ENCODE measurements around the gene ARHGAP26.

DNA sequence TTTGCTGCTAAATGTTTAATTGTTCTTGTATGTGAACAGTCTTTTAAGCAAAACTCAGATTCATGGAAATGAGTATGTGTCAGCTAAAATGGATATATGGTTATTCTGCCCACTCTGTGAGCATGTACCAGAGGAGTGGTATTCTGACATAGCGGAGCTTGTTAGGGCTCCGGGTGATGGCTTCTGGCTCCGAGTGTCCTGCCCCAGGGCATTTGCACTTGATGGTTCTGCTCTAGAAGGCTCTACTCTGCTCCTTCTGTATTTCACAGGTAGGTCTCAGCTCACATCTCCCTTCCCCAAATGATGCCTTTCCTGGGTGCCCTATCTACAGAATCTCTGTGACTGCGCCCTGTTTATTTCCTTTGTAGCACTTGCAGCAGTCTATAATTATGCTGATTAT is 113.3 kb downstream of the ARHGAP26 start:
- TF ChIP-seq, protein P1, sequence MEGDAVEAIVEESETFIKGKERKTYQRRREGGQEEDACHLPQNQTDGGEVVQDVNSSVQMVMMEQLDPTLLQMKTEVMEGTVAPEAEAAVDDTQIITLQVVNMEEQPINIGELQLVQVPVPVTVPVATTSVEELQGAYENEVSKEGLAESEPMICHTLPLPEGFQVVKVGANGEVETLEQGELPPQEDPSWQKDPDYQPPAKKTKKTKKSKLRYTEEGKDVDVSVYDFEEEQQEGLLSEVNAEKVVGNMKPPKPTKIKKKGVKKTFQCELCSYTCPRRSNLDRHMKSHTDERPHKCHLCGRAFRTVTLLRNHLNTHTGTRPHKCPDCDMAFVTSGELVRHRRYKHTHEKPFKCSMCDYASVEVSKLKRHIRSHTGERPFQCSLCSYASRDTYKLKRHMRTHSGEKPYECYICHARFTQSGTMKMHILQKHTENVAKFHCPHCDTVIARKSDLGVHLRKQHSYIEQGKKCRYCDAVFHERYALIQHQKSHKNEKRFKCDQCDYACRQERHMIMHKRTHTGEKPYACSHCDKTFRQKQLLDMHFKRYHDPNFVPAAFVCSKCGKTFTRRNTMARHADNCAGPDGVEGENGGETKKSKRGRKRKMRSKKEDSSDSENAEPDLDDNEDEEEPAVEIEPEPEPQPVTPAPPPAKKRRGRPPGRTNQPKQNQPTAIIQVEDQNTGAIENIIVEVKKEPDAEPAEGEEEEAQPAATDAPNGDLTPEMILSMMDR (IDR thresholded peaks at IDR 0.05), result no peak
- no peak for TF ChIP-seq POLR2A (IDR thresholded peaks at IDR 0.05)
